Endometrial microvascular endothelial cells (primary cell): ENCODE data around the gene MUC5B. TPM values are rescaled to one million over a fixed set of nuclear protein-coding genes. Genes with fewer than 3 reads are reported as not detected.

Experiments used
- in situ Hi-C: cut with HindIII; loops from 2 replicates; pipeline ENCODE4 v1.10.0; 2017; ENCODE audit warnings: low sequenced_read_pairs, low pct_unique_long_range_greater_than_20kb; ENCODE audit errors: inconsistent ontology term
- total RNA-seq: library from RNA; depleted of rRNA; stranded (reverse); fragments of >200 nt; gene quantifications from one replicate; pipeline ENCODE4 v1.2.3, GENCODE V29; 2015; ENCODE audit errors: inconsistent ontology term

Gene MUC5B
- total RNA-seq, 1 donor from 2014 or later, result not detected

DNA sequence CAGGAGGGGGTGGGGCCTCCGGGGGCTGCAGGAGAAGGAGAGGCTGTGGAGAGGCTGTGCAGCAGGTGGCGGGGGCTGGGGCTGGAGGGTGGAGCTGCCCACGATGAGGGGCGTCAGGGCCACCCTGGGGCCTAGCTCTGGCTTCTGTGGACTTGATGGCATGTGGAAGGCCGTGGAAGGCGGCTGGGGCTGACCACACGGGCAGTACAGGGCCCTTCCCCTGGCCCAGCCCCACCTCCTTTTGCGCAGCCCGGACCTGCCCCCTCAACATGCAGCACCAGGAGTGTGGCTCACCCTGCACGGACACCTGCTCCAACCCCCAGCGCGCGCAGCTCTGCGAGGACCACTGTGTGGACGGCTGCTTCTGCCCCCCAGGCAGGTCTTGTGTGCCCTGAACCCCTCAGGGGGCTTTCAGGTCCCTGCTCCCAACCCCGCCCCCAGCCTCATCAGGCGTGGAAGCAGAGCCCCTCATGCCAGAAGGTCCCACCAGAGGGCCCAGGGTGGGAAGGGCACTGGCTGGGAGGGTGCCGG, 6.1 kb downstream of the MUC5B start:
- in situ Hi-C loops, result no loop called here

DNA sequence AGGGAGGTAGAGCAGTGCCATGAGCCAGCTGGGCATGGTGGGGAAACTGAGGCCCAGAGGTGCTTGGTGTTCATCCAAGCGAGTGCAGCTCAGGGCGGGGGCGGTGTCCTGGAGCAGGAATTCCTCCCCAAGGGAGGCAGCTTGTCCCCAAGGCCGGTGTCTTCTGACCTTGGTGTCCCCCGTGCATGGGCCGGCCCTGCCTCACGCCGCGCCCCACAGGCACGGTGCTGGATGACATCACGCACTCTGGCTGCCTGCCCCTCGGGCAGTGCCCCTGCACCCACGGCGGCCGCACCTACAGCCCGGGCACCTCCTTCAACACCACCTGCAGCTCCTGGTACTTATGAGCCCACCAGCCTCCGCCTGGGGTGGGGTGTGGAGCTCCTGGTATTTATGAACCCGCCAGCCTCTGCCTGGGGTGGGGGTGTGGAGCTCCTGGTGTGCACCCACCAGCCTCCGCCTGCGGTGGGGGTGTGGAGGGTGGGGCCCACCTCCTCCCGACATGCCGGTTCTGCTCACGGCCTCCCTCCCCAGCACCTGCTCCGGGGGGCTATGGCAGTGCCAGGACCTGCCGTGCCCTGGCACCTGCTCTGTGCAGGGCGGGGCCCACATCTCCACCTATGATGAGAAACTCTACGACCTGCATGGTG, 6.7 kb downstream of the MUC5B start:
- in situ Hi-C loops, result no loop called here

DNA sequence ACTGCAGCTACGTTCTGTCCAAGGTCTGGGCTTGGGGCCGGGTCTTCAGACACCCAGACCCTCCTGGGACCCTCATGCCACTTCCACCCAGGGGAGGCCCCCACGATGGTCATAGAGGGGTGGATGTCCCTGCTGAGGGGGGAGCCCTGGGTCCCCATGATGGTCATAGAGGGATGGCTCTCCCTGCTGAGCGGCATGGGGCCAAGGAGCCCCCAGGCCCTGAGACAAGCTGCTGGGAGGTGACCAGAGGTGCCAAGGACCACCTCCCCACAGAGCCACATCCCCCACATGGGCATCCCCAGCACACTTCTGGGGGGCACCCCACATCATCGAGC, 7.2 kb downstream of the MUC5B start:
- in situ Hi-C loops, result no loop called here

DNA sequence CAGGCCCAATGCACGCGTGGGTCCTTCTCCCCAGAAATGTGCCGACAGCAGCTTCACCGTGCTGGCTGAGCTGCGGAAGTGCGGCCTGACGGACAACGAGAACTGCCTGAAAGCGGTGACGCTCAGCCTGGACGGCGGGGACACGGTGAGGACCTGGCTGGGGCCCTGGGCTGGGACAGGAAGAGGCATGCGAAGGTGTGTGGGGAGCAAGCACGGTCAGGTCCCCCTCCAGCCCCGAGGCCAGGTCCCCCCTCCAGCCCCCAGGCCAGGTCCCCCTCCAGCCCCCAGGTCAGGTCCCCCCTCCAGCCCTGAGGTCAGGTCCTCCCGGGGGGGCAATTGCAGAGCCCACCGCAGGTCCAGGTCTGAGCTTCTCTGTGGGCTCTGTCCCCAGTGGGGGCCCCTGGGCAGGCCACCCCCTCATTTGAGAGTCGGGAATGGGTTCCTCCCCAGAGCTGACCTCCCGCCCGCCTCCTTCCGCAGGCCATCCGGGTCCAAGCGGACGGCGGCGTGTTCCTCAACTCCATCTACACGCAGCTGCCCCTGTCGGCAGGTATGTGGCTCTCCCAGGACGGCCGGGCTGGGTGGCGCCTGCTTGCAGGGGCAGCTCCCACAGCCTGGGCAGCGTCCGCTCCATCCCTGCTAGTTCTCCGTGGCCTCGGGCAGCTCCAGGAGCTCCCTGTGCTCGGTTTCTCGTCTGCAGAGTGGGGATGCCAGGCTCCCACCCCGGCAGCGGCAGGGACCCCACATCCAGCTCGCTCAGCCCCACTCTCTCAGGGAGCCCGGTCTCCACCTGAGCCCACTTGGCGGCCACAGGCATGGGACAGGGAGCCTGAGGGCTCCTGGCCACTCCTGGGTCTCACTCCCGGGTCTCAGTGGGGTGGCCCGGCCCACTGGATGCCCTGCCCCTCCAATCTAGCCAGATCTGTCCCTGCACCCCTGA, 7.9 kb downstream of the MUC5B start:
- in situ Hi-C loops, result no loop called here

- in situ Hi-C loops, result no loop called here
Observed at GRCh38 chr11:1231396-1232020, 8.6 kb downstream of the MUC5B start.

GRCh38 chr11:1232021-1232882, 9.4 kb downstream of the MUC5B start:
- in situ Hi-C loops, result no loop called here

DNA sequence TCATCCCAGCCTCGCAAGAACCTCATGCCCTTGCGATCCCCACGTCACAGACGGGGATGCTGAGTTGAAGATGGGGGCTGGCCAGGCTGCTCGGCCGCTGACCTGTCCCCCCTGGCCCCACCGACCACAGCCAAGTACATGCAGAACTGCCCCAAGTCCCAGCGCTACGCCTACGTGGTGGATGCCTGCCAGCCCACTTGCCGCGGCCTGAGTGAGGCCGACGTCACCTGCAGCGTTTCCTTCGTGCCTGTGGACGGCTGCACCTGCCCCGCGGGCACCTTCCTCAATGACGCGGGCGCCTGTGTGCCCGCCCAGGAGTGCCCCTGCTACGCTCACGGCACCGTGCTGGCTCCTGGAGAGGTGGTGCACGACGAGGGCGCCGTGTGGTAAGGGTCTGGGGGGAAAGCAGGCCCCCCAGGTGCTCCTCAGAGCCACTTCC, 10.0 kb downstream of the MUC5B start:
- in situ Hi-C loops, result no loop called here

- in situ Hi-C loops, result no loop called here
Observed at GRCh38 chr11:1233351-1234053, 10.6 kb downstream of the MUC5B start.

DNA sequence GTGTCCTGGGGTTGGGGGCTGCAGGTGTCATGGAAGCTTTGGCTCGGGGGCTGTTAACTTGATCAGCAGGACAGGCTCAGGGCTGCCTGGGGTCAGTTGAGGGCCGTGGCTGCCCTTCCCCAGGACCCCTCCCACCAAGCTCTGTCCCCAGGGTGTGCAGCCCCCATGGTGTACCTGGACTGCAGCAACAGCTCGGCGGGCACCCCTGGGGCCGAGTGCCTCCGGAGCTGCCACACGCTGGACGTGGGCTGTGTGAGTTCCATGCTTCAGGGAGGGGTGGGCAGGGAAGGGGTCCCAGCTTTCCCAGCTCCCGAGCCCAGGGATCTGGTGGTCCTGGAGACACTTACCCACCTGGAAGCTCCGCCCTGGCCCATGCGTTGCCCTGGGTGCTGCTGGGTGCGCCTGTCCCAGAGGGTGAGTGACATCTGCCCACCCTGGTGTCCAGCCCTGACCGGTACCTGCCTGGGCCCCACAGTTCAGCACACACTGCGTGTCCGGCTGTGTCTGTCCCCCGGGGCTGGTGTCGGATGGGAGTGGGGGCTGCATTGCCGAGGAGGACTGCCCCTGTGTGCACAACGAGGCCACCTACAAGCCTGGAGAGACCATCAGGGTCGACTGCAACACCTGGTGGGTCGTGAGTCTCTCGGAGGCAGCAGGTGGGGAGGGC, 11.3 kb downstream of the MUC5B start:
- in situ Hi-C loops, result no loop called here

GRCh38 chr11:1234771-1235305, 12.0 kb downstream of the MUC5B start:
- in situ Hi-C loops, result no loop called here

DNA sequence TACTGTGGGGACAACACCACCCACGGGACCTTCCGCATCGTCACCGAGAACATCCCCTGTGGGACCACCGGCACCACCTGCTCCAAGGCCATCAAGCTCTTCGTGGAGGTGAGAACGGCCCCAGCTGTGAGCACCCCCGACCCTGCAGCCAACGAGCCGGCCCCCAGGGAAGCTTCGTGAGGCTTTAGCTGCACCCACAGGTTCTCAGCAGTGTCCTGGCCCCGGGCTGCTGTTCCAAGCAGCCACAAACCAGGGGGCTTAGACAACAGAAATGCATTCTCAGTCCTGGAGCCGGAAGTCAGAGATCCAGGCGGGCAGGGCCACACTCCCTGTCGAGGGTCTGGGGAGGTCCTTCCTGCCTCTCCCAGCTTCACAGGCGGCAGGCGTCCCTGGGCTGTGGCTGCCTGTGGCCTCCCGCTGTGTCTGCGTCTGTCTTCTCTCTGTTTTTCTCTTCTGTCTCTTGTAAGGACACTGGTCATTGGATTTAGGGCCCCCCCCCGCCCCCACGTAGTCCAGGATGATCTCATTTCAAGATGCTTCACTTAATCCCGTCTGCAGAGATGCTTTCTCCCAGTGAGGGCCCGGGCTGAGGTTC, 12.5 kb downstream of the MUC5B start:
- in situ Hi-C loops, result no loop called here

- in situ Hi-C loops, result no loop called here
Observed at GRCh38 chr11:1235901-1236315, 13.0 kb downstream of the MUC5B start.

DNA sequence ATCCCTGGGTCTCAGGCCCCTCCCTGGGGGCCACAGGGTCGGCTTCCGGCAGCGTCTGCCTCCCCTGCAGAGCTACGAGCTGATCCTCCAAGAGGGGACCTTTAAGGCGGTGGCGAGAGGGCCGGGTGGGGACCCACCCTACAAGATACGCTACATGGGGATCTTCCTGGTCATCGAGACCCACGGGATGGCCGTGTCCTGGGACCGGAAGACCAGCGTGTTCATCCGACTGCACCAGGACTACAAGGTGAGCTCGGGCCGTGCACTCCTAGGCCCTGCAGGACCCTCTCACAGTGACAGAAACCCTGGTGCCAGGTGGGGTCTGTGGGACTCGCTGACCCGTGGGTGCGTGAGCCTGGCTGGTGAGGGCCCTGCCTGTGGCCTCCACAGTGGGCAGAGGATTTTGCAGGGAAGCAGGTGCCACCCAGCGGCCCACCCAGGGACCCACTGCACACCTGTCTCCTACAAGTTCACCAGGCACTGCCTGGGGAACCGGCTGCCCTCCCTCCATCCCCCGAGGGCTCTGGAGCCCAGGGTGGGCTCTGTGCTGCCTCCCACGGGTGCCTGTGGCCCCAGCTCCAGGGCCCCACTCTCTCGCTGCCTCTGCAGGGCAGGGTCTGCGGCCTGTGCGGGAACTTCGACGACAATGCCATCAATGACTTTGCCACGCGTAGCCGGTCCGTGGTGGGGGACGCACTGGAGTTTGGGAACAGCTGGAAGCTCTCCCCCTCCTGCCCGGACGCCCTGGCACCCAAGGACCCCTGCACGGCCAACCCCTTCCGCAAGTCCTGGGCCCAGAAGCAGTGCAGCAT, 13.7 kb downstream of the MUC5B start:
- in situ Hi-C loops, result no loop called here

DNA sequence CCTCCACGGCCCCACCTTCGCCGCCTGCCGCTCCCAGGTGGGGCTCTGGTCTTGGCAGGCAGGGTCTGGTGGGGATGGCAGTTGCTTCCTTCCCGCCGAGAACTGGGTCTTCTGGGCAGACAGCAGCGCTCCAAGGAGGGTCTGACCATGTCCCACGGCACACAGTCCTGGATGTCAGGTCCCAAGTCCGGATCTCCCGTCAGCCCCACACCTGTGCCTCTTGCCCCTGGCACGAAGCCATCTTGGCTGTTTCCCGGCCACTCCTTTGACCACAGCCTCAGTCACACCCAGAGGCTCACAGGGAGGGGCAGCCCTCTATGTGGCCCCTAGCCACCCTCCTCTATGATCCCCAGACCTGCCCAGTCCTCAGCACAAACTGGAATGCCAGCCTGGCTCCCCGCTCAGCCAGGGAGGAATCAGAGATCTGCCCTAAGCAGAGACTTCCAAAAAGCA, 14.3 kb downstream of the MUC5B start:
- in situ Hi-C loops, result no loop called here

GRCh38 chr11:1237851-1238250, 15.0 kb downstream of the MUC5B start:
- in situ Hi-C loops, result no loop called here
